HG02623 (cell line): ENCODE measurements around the gene SPTBN2.

ENCODE experiments used
- ATAC-seq: cut with Tn5 transposase; IDR thresholded peaks from one replicate; pipeline ENCODE4 v1.9.1; 2021; ENCODE audit warnings: moderate library complexity; ENCODE audit not compliant: unreplicated experiment

SPTBN2 gene

GRCh38 chr11:66686100-66686785, 42.8 kb downstream of the SPTBN2 start:
- ATAC-seq = no peak

- no peak for ATAC-seq
Observed at GRCh38 chr11:66685276-66686099, 43.5 kb downstream of the SPTBN2 start.

DNA sequence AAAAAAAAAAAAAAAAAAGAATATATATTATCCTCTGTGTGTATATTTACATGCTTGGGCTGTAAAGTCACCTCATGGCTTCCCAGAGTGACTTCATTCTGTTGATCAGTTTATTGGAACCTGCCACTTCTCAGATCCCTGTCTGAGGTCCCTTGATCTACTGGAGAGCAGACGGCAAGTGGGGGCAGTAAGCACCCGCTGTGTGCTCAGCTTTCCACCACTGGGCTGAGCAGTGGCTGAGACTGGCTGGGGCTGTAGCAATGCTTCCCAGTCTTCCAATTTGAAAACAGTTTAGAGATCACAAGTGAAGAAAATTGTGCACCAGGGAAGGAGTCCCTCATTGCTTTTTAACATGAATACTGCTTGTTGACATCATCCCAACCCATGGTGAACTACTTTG, 44.4 kb downstream of the SPTBN2 start:
- no peak for ATAC-seq

GRCh38 chr11:66683877-66684276, 45.1 kb downstream of the SPTBN2 start:
- no peak for ATAC-seq

DNA sequence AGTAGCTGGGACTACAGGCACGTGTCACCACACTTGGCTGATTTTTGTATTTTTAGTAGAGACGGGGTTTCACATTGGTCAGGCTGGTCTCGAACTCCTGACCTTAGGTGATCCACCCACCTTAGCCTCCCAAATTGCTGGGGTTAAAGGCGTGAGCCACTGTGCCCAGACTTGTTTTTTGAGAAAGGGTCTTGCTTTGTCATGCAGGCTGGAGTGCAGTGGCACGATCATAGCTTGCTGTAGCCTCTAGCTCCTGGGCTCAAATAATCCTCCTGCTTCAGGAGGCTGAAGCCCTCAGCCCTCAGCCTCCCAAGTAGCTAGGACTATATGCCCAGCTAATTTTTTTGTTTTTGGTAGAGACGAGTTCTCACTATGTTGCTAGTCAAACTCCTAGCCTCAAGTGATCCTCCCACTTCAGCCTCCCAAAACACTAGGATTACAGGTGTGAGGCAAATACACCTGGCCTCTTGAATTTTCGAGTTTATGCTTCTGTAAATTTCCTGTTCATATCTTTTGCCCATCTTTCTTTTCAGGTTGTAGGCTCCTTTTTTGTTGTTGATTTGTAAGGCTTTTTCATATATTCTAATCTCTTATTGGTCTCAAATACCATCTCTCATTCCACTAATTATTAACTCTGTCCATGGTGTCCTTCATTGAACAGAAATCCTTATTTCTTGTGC, 47.9 kb downstream of the SPTBN2 start:
- ATAC-seq = no peak

- ATAC-seq = peak; percentile 82
Observed at GRCh38 chr11:66677599-66678375, 51.2 kb downstream of the SPTBN2 start, which contains the start of gene RBM4B. RBM4B (minus strand) TSS chr11:66677887; CDS start chr11:66677079, 808 bp downstream.

DNA sequence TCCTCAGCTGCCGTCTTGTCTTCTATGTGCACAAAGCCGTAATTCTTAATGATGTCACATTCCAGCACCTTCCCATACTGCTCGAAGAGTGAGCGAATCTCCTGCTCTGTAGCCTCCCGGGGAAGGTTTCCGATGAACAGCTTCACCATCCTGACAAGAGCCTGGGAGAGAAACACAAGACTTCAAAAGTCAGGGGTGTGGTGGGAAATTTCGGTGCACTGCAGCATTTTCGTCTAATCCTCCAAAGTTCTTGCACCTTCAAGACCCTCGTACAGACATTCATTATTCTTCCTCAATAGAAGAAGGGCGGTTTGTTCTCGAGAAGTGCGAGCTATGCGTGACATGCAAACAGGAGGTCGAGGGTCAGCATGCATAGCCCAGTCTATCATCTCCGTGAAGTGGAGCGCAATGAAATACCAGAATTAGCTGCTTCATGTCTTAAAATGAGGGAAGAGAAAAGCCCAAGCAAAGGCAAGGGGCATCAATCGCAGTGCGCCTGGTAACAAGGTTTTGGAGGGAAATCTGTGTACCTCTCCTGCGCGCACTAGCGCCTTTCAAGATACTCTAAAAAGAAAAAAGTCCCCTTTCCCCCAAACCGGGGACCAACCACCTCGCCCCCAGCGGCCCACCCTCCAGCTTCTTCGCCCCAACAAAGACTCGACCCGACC, 52.0 kb downstream of the SPTBN2 start:
- ATAC-seq = no peak

GRCh38 chr11:66676282-66676919, 52.6 kb downstream of the SPTBN2 start:
- ATAC-seq = no peak

DNA sequence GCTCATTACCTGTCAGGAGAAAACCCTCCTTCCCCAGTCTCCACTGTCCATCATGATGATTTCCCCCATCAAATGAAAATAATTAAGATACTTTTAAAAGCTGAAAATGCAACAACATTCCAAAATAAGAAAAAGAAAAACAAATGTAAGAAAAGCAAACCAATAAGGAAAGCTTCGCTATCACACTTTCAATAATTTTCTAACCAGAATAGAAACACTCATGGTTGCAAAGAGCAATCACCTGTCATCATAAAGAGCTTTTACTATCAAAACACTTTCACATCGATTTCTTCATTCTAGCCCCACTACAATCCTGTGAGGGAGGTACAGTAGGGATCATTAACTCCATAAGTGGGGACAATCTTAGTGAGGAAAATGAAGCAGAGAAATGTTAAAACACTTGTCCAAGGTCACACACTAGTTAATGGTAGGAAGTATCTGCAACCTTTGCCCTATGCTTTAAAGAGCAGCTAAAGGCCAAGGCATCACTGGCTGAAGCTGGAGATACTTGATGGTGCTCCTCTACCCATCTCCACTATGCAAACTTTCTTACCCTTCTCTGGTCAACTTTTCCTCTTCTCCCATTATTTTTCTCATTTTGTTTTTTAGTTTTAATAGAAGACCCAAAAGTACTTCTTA, 53.9 kb downstream of the SPTBN2 start:
- no peak for ATAC-seq

DNA sequence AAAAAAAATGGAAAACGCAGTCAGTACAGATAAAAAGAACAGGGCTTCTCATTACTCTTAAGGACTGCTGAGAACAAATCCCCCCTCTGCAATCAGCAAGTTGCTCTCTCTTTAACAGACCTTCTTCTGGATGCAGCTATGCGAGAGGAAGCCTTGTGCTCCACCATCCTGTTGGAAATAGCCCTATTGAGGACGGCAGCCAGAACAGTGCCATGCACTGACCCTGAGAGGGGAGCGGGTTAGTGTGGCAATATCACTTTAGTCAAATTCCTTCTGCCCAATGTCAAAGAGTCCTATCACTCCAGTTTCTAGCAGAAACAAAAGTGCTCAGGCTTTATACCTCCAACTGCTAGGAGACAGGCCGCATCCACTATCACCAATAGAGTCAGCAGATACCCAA, 58.2 kb downstream of the SPTBN2 start:
- no peak for ATAC-seq

GRCh38 chr11:66665369-66665768, 63.6 kb downstream of the SPTBN2 start:
- ATAC-seq = no peak

- ATAC-seq = no peak
Observed at GRCh38 chr11:66663741-66664296, 65.2 kb downstream of the SPTBN2 start.

- ATAC-seq = no peak
Observed at GRCh38 chr11:66659763-66660162, 69.3 kb downstream of the SPTBN2 start.

- no peak for ATAC-seq
Observed at GRCh38 chr11:66653123-66653522, 75.9 kb downstream of the SPTBN2 start.

DNA sequence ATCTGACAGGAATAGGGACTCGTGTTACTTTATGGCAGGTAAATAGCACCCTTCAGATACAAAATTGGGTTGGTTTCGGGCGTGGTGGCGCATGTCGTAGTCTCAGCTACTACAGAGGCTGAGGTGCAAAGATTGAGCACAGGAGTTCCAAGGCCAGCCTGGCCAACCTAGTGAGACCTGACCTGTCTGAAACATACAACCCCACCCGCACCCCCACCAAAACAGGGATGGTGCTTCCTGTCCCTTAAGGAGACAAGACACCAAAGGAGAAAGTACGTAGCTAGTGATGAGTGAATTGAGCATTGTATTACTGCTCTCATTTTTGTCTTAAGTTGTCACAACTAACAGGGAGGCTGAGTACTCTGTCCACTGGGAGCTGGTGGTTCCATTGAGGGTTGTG, 76.4 kb downstream of the SPTBN2 start:
- no peak for ATAC-seq

- no peak for ATAC-seq
Observed at GRCh38 chr11:66651016-66651415, 78.0 kb downstream of the SPTBN2 start.

GRCh38 chr11:66649903-66650302, 79.1 kb downstream of the SPTBN2 start:
- ATAC-seq = no peak

GRCh38 chr11:66646828-66647227, 82.2 kb downstream of the SPTBN2 start:
- no peak for ATAC-seq
